ENCODE data around the gene RGS14. TPM values are rescaled to one million over a fixed set of nuclear protein-coding genes. Genes with fewer than 3 reads are reported as not detected.

RGS14 gene
- total RNA-seq, 4 donors from 2014 or later: 19.4 to 41.0 (median 23.3) TPM

GRCh38 chr5:177403102-177403791, 45.5 kb downstream of the RGS14 start:
- DNase-seq: peak in 2 of 3 donors; percentile 40 to 68
- TF ChIP-seq, protein P1, sequence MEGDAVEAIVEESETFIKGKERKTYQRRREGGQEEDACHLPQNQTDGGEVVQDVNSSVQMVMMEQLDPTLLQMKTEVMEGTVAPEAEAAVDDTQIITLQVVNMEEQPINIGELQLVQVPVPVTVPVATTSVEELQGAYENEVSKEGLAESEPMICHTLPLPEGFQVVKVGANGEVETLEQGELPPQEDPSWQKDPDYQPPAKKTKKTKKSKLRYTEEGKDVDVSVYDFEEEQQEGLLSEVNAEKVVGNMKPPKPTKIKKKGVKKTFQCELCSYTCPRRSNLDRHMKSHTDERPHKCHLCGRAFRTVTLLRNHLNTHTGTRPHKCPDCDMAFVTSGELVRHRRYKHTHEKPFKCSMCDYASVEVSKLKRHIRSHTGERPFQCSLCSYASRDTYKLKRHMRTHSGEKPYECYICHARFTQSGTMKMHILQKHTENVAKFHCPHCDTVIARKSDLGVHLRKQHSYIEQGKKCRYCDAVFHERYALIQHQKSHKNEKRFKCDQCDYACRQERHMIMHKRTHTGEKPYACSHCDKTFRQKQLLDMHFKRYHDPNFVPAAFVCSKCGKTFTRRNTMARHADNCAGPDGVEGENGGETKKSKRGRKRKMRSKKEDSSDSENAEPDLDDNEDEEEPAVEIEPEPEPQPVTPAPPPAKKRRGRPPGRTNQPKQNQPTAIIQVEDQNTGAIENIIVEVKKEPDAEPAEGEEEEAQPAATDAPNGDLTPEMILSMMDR (IDR thresholded peaks at IDR 0.05): no peak
- no peak for TF ChIP-seq POLR2A (IDR thresholded peaks at IDR 0.05)
- Histone ChIP-seq H3K36me3 (no peaks in the 10 kb centered on the region), H3K4me3 (peak overlapping the region; percentile 41 to 79 (median 68)), H3K27ac (peak overlapping the region; percentile 52 to 86 (median 69)), H3K27me3 (peaks cover 0 to 24% of the 10 kb centered on the region in 2 donors), H3K9me3 (peaks cover 0 to 5% (median 0%) of the 10 kb centered on the region in 4 donors), H3K4me1 (peaks cover 4 to 43% (median 28%) of the 10 kb centered on the region in 4 donors)

GRCh38 chr5:177403792-177404640, 46.3 kb downstream of the RGS14 start:
- peaks cover 0 to 24% of the 10 kb centered on the region in 2 donors for H3K27me3 ChIP-seq
- DNase-seq: peak; percentile 88 to 95 (median 91)
- no peaks in the 10 kb centered on the region for H3K36me3 ChIP-seq
- peaks cover 4 to 43% (median 28%) of the 10 kb centered on the region in 4 donors for H3K4me1 ChIP-seq
- no peak for TF ChIP-seq POLR2A (IDR thresholded peaks at IDR 0.05)
- TF ChIP-seq, protein P1 (IDR thresholded peaks at IDR 0.05): peak; percentile 80 to 96 (median 88)
- peak overlapping the region; percentile 52 to 86 (median 69) for H3K27ac ChIP-seq
- peaks cover 0 to 5% (median 0%) of the 10 kb centered on the region in 4 donors for H3K9me3 ChIP-seq
- H3K4me3 ChIP-seq: peak overlapping the region; percentile 41 to 79 (median 68)

GRCh38 chr5:177404641-177405179, 47.0 kb downstream of the RGS14 start:
- DNase-seq: no peak
- Histone ChIP-seq H3K27me3 (peaks cover 0 to 24% of the 10 kb centered on the region in 2 donors), H3K36me3 (no peaks in the 10 kb centered on the region), H3K9me3 (peaks cover 0 to 5% (median 0%) of the 10 kb centered on the region in 4 donors), H3K4me3 (peak overlapping the region; percentile 41 to 79 (median 68)), H3K4me1 (peaks cover 4 to 41% (median 28%) of the 10 kb centered on the region in 4 donors), H3K27ac (peak overlapping the region; percentile 52 to 86 (median 69))
- TF ChIP-seq, protein P1 (IDR thresholded peaks at IDR 0.05): no peak
- TF ChIP-seq POLR2A (IDR thresholded peaks at IDR 0.05): no peak

GRCh38 chr5:177405312-177405711, 47.6 kb downstream of the RGS14 start:
- Histone ChIP-seq H3K9me3 (peaks cover 0 to under 1% (median 0%) of the 10 kb centered on the region in 4 donors), H3K27me3 (peaks cover 0 to 18% of the 10 kb centered on the region in 2 donors), H3K27ac (peak overlapping the region in 1 of 4 donors; percentile 13), H3K4me3 (no peak overlapping the region), H3K36me3 (no peaks in the 10 kb centered on the region), H3K4me1 (peaks cover 4 to 35% (median 28%) of the 10 kb centered on the region in 4 donors)
- no peak for DNase-seq
- no peak for TF ChIP-seq POLR2A (IDR thresholded peaks at IDR 0.05)
- TF ChIP-seq, protein P1 (IDR thresholded peaks at IDR 0.05): no peak

DNA sequence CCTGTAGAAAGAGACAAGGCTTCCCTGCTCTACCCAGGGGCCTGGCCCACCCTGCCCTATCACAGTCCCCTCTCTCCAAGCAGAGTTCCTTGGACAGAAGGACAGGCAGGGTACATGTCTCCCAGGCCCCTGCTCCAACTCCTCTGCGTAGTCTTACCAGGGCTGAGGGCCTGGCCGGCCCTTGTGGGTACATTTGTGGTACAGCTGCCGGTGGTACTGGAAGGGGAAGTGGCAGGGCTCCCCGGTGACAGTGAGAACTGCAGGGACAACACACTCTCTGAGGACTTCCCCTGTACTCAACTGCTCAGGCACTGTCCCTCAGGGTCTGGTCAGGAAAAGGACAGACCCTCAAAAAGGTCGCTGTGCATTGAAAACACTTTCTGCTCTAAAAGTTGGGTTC, 48.1 kb downstream of the RGS14 start:
- peaks cover 0 to 16% of the 10 kb centered on the region in 2 donors for H3K27me3 ChIP-seq
- no peak for TF ChIP-seq POLR2A (IDR thresholded peaks at IDR 0.05)
- TF ChIP-seq, protein P1 (IDR thresholded peaks at IDR 0.05): peak in 1 of 6 experiments; percentile 17
- no peaks in the 10 kb centered on the region for H3K36me3 ChIP-seq
- no peaks in the 10 kb centered on the region for H3K9me3 ChIP-seq
- H3K27ac ChIP-seq: peak overlapping the region in 1 of 4 donors; percentile 13
- DNase-seq: peak in 2 of 3 donors; percentile 74 to 81
- H3K4me3 ChIP-seq: no peak overlapping the region
- peaks cover 4 to 35% (median 26%) of the 10 kb centered on the region in 4 donors for H3K4me1 ChIP-seq
